GM21526 (cell line): ENCODE results near the gene PEX14.

Experiments used
- ATAC-seq: cut with Tn5 transposase; IDR thresholded peaks from one replicate; pipeline ENCODE4 v1.9.1; 2021; ENCODE audit warnings: moderate library complexity; ENCODE audit not compliant: unreplicated experiment, low FRiP score

The PEX14 gene

DNA sequence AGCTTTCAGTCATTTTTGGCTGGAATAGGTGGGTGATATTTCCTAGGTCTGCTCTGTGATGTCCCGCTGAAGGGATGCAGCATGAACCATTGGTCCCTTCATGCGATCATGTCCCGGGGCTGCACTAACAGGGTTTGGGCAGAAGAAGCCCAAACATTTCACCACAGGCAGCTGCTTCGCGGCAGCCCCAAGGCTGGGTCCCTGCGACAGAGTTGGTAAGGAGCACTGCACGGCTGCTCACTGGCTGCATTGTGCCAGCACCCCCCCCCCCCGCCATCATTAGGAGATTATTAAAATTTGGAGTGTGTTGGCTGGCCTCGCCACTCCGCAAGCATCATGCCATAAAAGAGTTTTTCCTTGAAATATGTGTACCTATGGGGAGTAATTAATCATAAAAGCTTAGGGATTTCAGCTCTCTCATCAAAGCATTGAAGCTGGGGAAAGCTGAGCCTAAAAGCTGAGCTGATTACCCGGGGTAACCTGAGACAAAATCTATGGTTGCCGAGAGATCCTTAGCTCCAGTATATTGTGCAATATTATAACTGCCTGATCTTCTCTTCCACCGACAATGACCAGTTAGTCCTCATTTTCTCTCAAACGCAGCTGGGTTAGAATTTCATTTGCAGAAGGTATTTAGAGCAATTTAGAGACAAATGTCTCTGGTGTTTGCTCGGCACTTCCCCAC lies 62.5 kb downstream of the PEX14 start:
- ATAC-seq = no peak

DNA sequence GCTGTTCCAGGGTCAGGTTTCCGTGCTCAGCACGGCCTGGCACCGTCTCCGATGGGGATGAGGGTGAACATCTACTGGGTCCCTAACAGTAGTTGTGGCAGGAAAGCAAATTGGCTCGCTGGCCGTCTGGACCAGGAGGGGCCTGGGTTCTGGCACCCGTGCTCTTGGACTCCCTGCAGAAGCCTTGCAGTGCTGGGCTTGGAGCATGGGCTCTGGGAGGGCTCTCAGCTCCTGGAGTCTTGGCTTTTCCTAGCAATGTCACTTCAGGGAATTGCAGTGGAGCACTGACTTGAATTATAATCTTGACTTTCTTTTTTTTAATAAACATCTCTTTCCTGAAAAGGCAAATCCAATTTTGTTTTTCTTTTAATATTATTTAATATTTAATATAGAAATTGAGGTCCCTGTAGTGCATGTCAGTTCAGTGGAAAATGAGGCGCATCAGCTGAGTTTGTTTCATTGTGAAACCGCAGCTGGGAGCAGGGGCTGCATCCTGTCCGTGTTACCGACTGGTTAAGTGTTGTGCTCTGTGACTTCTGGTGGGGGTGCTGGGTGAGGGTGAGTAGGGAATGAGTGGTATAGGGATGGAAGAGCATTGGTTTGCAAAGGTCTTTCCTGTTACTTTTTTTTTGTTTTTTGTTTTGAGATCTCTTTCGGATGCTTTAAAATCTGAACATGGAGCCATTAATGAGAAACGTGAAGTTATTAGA lies 64.1 kb downstream of the PEX14 start:
- no peak for ATAC-seq

- no peak for ATAC-seq
Measured at GRCh38 chr1:10539411-10540043, 64.8 kb downstream of the PEX14 start.

GRCh38 chr1:10540277-10541005 lies 65.7 kb downstream of the PEX14 start:
- no peak for ATAC-seq

DNA sequence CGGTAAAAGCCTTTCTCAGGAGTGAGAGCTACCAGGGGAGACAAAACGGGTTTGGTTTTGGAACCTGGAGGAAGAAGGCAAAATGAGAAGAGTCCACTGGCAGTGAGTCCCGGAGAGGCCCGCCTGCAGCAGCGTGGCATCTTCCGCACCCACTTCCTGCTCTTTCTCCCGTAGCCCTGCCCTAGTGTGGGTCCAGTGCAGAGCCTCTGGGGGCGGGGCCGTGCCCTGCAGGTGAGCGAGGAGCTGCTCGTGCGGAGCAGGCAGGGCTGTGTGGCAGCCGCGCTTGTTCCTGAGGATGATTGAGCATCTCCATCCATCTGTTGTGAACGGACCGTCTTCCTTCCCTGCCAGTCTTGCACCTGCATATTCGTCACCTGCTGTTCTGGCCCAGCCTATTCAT lies 66.5 kb downstream of the PEX14 start:
- no peak for ATAC-seq

DNA sequence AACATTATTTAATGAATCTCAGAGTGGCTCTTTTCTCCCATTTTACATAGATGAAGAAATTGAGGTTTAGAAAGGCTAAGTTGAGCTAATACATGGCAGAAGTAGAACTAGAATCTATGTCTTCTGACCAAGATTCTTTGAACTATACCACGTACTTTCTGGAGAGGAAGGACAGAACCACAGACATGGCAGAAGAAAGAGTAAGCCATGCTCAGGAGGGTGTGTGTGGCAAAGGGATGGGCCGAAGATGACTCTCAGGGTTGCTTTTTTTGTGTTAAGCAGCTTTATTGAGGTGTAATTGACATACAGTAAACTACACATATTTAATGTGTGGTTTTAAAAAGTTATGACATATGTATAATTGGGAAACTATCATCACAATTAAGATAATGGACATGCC lies 69.5 kb downstream of the PEX14 start:
- no peak for ATAC-seq

- no peak for ATAC-seq
Measured at GRCh38 chr1:10546896-10547295, 72.1 kb downstream of the PEX14 start.

- no peak for ATAC-seq
Measured at GRCh38 chr1:10549904-10550664, 75.3 kb downstream of the PEX14 start.

DNA sequence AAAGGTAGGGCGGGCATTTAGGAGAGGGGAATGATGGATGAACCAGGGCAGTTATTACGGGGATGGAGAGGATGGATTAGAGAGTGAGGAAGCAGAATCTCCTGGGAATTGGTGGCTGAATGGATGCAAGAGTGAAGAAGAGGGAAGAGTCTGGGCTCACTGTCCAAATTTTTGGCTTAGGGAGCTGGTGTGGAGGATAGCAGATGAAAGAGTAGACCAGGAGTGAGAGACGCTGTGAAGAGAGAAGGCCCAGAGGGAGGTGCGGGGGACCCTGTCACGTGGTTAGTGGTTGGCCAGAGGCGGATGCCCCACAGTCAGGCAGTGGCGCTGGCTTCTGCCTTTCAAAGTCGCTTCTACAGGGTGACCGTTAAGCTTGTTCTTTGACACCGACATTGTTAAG lies 78.4 kb downstream of the PEX14 start:
- no peak for ATAC-seq

- ATAC-seq = no peak
Measured at GRCh38 chr1:10555635-10556429, 81.1 kb downstream of the PEX14 start.

GRCh38 chr1:10556430-10557005 lies 81.8 kb downstream of the PEX14 start:
- ATAC-seq = no peak

DNA sequence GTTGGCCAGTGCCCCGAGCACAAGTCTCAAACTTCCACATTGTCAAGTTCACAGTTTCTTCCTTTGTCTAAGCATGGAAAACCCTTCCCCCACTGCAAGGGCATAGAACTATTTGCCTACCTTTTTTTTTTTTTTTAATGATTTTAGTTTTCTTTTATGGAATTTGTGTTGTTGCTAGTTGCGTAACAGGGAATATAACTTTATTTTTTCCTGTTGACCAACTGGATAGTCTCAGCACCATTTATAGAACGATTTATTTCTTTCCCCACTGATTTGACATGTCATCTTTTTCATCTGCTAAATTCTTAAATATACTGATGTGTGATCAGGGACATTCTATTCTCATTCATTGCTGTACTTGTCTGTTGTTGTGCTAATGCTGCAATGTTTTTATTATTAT lies 83.0 kb downstream of the PEX14 start:
- no peak for ATAC-seq

DNA sequence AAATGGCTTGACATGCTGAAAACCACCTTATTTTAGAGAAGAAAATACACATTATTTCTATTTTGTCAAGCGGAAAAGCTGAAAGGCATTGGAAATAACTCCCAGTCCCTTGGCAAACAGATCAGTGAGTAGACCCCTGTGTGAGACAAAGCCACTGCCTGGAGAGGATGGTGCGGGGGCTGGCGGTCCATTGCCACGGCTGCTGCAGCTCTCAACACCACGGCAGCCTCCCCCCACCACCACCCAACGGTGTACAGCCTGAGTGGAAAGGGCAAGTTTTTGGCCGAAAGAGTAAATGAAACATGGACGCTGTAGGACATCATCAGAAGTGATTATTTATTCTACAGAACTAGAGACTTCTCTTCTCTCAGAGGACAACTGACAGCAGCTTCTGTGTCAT lies 84.6 kb downstream of the PEX14 start:
- ATAC-seq = no peak

- no peak for ATAC-seq
Measured at GRCh38 chr1:10561497-10561896, 86.7 kb downstream of the PEX14 start.

DNA sequence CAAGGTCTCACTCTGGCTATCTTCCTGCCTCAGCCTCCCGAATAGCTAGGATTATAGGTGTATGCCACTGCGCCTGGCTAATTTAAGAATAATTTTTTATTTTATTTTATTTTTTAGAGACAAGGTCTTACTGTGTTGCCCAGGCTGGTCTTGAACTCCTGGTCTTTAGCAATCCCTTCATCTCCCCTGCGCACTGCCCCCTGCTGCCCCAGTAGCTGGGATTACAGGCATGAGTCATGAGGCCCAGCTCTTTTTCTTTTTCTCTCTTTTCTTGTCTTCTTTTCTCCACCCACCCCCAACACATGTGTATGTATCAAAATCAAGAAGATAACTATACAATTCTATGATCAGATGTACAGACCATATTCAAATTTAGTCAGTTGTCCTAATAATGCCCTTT lies 87.2 kb downstream of the PEX14 start:
- ATAC-seq = no peak

- no peak for ATAC-seq
Measured at GRCh38 chr1:10564063-10564462, 89.3 kb downstream of the PEX14 start.

GRCh38 chr1:10569531-10569930 lies 94.8 kb downstream of the PEX14 start:
- no peak for ATAC-seq

- no peak for ATAC-seq
Measured at GRCh38 chr1:10575616-10576015, 100.9 kb downstream of the PEX14 start.

- ATAC-seq = no peak
Measured at GRCh38 chr1:10578070-10578469, 103.3 kb downstream of the PEX14 start.
